Upper lobe of left lung (tissue), 4 donors: ENCODE measurements around the gene ARRDC4.

Experiments used
- CTCF ChIP-seq, 6 experiments: fragments of 450-650 bp in 4 of 6; fragments of 200-600 bp in 2 of 6; sonication (generic) in 2 of 6; IDR thresholded peaks; one replicate each; pipeline ENCODE4 v1.5.1; 2016 to 2019; ENCODE audit warnings: antibody characterized with exemption in 6 of 6
- EP300 ChIP-seq, 4 donors: sonication (generic); formaldehyde crosslinking; IDR thresholded peaks; one replicate each; pipeline ENCODE4 v1.5.1; 2017; ENCODE audit warnings: antibody characterized with exemption in 4 of 4, control low read depth in 2 of 4
- POLR2A ChIP-seq, 4 donors: fragments of 450-650 bp; IDR thresholded peaks; one replicate each; pipeline ENCODE4 v1.5.1; 2016 to 2017; ENCODE audit warnings: antibody characterized with exemption in 4 of 4, mild to moderate bottlenecking in 2 of 4
- POLR2AphosphoS5 ChIP-seq, 2 donors: sonication (generic); formaldehyde crosslinking; IDR thresholded peaks; one replicate each; pipeline ENCODE4 v1.5.1; 2017; ENCODE audit warnings: antibody characterized with exemption in 2 of 2

GRCh38 chr15:98002419-98002818 lies 41.9 kb downstream of the ARRDC4 start:
- no peak for TF ChIP-seq POLR2AphosphoS5 (IDR thresholded peaks at IDR 0.05)
- TF ChIP-seq POLR2A (IDR thresholded peaks at IDR 0.05), result no peak
- TF ChIP-seq EP300 (IDR thresholded peaks at IDR 0.05), result no peak
- no peak for TF ChIP-seq CTCF (IDR thresholded peaks at IDR 0.05)
